H54 (cell line): ENCODE measurements around the gene ACO2.
"Not testable (repeated sequence)": the region's sequence is repeated elsewhere in the genome, so short reads cannot be mapped to it uniquely, and the experiment has no call there.

ENCODE experiments used
- DNase-seq: peaks from one replicate; pipeline ENCODE4 v3.0.0; 2011; ENCODE audit warnings: low spot score, mixed read lengths; ENCODE audit not compliant: insufficient read length
- FAIRE-seq: peaks from 3 replicates; lab custom pipeline; 2011; peaks lifted over from hg19 to GRCh38; lab: Jason Lieb, UNC
- POLR2A ChIP-seq: IDR thresholded peaks from 2 replicates; pipeline ENCODE4 v1.6.1; 2011; ENCODE audit warnings: low read depth, mild to moderate bottlenecking, low read length

The ACO2 gene

GRCh38 chr22:41560095-41560471 lies 91.2 kb downstream of the ACO2 start:
- FAIRE-seq: no peak
- no peak for DNase-seq
- no peak for TF ChIP-seq POLR2A

- DNase-seq (no peak), FAIRE-seq (no peak)
- TF ChIP-seq POLR2A: no peak
Observed at GRCh38 chr22:41561335-41561734, 92.4 kb downstream of the ACO2 start.

GRCh38 chr22:41561788-41562187 lies 92.9 kb downstream of the ACO2 start:
- no peak for FAIRE-seq
- DNase-seq: no peak
- no peak for TF ChIP-seq POLR2A

GRCh38 chr22:41562461-41562860 lies 93.5 kb downstream of the ACO2 start:
- FAIRE-seq: no peak
- no peak for TF ChIP-seq POLR2A
- no peak for DNase-seq

- TF ChIP-seq POLR2A: no peak
- DNase-seq (peak; percentile 52), FAIRE-seq (no peak)
Observed at GRCh38 chr22:41563051-41563711, 94.3 kb downstream of the ACO2 start.

- no peak for TF ChIP-seq POLR2A
- FAIRE-seq (no peak), DNase-seq (peak; percentile 22)
Observed at GRCh38 chr22:41564563-41564962, 95.6 kb downstream of the ACO2 start.

GRCh38 chr22:41565403-41566054 lies 96.6 kb downstream of the ACO2 start:
- TF ChIP-seq POLR2A: no peak
- DNase-seq (peak; percentile 61), FAIRE-seq (peak; percentile 62)

- DNase-seq (no peak), FAIRE-seq (no peak)
- no peak for TF ChIP-seq POLR2A
Observed at GRCh38 chr22:41567512-41567768, 98.5 kb downstream of the ACO2 start.

- FAIRE-seq (no peak), DNase-seq (no peak)
- TF ChIP-seq POLR2A: no peak
Observed at GRCh38 chr22:41568811-41569210, 99.9 kb downstream of the ACO2 start.

- DNase-seq (no peak), FAIRE-seq (no peak)
- no peak for TF ChIP-seq POLR2A
Observed at GRCh38 chr22:41570221-41570620, 101.3 kb downstream of the ACO2 start.

- no peak for FAIRE-seq
- TF ChIP-seq POLR2A: no peak
- no peak for DNase-seq
Observed at GRCh38 chr22:41571786-41572185, 102.9 kb downstream of the ACO2 start.

- not testable (repeated sequence) for FAIRE-seq
Observed at GRCh38 chr22:41572305-41572704, 103.4 kb downstream of the ACO2 start.

GRCh38 chr22:41573677-41574076 lies 104.8 kb downstream of the ACO2 start:
- FAIRE-seq (no peak), DNase-seq (no peak)
- no peak for TF ChIP-seq POLR2A

More at GRCh38 chr22:41572305-41572704, 103.4 kb downstream of the ACO2 start:
- not testable (repeated sequence) for DNase-seq

GRCh38 chr22:41574847-41575381 lies 106.0 kb downstream of the ACO2 start:
- DNase-seq (no peak), FAIRE-seq (no peak)
- TF ChIP-seq POLR2A: no peak

- FAIRE-seq (no peak), DNase-seq (no peak)
- no peak for TF ChIP-seq POLR2A
Observed at GRCh38 chr22:41575533-41575932, 106.6 kb downstream of the ACO2 start.
